HG03571 (cell line): ENCODE results near the gene ZNF140.

ENCODE experiments used
- ATAC-seq: cut with Tn5 transposase; IDR thresholded peaks from one replicate; pipeline ENCODE4 v1.9.1; 2021; ENCODE audit not compliant: unreplicated experiment

The ZNF140 gene

GRCh38 chr12:133080368-133081158, at the start of gene ZNF140:
TSS of gene ZNF140 (plus strand) at chr12:133080923. CDS start at chr12:133081321, 398 bp downstream.
- ATAC-seq, result peak; percentile 66

- ATAC-seq, result peak; percentile 93
Observed at GRCh38 chr12:133037207-133038005, 43.3 kb upstream of the ZNF140 start, which contains the start of gene ZNF84. TSS of gene ZNF84 (plus strand) at chr12:133037509. CDS start at chr12:133041468, 3,959 bp downstream.

- ATAC-seq, result no peak
Observed at GRCh38 chr12:133038118-133038709, 42.5 kb upstream of the ZNF140 start.

- no peak for ATAC-seq
Observed at GRCh38 chr12:133046698-133047097, 34.0 kb upstream of the ZNF140 start.

- ATAC-seq, result no peak
Observed at GRCh38 chr12:133057446-133057845, 23.3 kb upstream of the ZNF140 start.

GRCh38 chr12:133058203-133059113, 22.3 kb upstream of the ZNF140 start:
- no peak for ATAC-seq

GRCh38 chr12:133061954-133062353, 18.8 kb upstream of the ZNF140 start:
- no peak for ATAC-seq

- no peak for ATAC-seq
Observed at GRCh38 chr12:133063556-133063955, 17.2 kb upstream of the ZNF140 start.

GRCh38 chr12:133073836-133074235, 6.9 kb upstream of the ZNF140 start:
- no peak for ATAC-seq

- peak; percentile 74 for ATAC-seq
Observed at GRCh38 chr12:133080026-133080367, 726 bp upstream of the ZNF140 start.

- ATAC-seq, result no peak
Observed at GRCh38 chr12:133081159-133081780, 547 bp downstream of the ZNF140 start.

GRCh38 chr12:133083345-133083744, 2.6 kb downstream of the ZNF140 start:
- ATAC-seq, result no peak

GRCh38 chr12:133105620-133106019, 24.9 kb downstream of the ZNF140 start:
- no peak for ATAC-seq

GRCh38 chr12:133106253-133106652, 25.5 kb downstream of the ZNF140 start:
- no peak for ATAC-seq

- ATAC-seq, result no peak
Observed at GRCh38 chr12:133107121-133107520, 26.4 kb downstream of the ZNF140 start.

GRCh38 chr12:133108150-133108549, 27.4 kb downstream of the ZNF140 start:
- no peak for ATAC-seq

- no peak for ATAC-seq
Observed at GRCh38 chr12:133120385-133121191, 39.9 kb downstream of the ZNF140 start.

- ATAC-seq, result no peak
Observed at GRCh38 chr12:133124674-133125073, 44.0 kb downstream of the ZNF140 start.

GRCh38 chr12:133129368-133130037, 48.8 kb downstream of the ZNF140 start:
- ATAC-seq, result no peak
